GM12891 (cell line): Measurements from ENCODE around the gene ZNF593.

Experiments used
- POLR2A ChIP-seq: IDR thresholded peaks from 2 replicates; pipeline ENCODE4 v1.6.1; 2011; ENCODE audit warnings: low read depth, low read length, control low read depth
- POLR2AphosphoS5 ChIP-seq: IDR thresholded peaks from 2 replicates; pipeline ENCODE4 v1.6.1; 2011; ENCODE audit warnings: low read depth, low read length, control low read depth
- SPI1 ChIP-seq: IDR thresholded peaks from 2 replicates; pipeline ENCODE4 v1.6.1; 2011; ENCODE audit warnings: low read depth, low read length, control low read depth
- TAF1 ChIP-seq: IDR thresholded peaks from 2 replicates; pipeline ENCODE4 v1.6.1; 2011; ENCODE audit warnings: low read depth, low read length, control low read depth

DNA sequence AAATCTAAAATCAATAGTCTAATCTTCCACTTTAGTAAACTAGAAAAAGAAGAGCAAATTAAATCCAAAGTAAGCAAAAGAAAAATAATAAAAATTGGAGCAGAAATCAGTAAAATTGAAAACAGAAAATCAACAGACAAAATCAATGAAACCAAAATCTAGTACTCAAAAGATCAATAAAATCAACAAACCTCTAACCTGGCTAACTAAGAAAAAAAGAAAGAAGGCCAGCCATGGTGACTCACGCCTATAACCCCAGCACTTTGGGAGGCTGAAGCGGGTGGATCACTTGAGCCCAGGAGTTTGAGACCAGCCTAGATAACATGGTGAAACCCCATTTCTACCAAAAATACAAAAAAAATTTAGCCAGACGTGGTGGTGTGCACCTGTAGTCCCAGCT is 35.2 kb upstream of the ZNF593 start:
- TF ChIP-seq POLR2A (no peak), POLR2AphosphoS5 (no peak), TAF1 (no peak), SPI1 (no peak)
